NCI-H1417 (cell line): Measurements from ENCODE around the gene ANKS1A.
A peak's percentile ranks its signal among the peaks of the same experiment; 100 is the strongest.
"Not testable (repeated sequence)": the region's sequence is repeated elsewhere in the genome, so short reads cannot be mapped to it uniquely, and the experiment has no call there.

Source experiments
- DNase-seq, 3 experiments: peaks; one replicate each; lab custom pipeline; 2025; lab: John Stamatoyannopoulos, UW

ANKS1A gene

GRCh38 chr6:34884073-34884472 lies 5.0 kb upstream of the ANKS1A start:
- DNase-seq, result not testable (repeated sequence)

GRCh38 chr6:34884996-34885395 lies 4.1 kb upstream of the ANKS1A start:
- DNase-seq, result no peak

GRCh38 chr6:34885837-34886236 lies 3.2 kb upstream of the ANKS1A start:
- not testable (repeated sequence) for DNase-seq

GRCh38 chr6:34887753-34888513 lies 1.1 kb upstream of the ANKS1A start, which contains the start of gene TAF11:
Gene TAF11, minus strand, starts transcription at chr6:34888042. Its CDS starts 85 bp downstream, at chr6:34887957.
- peak; percentile 88 to 97 (median 95) for DNase-seq

GRCh38 chr6:34888514-34888856 lies 570 bp upstream of the ANKS1A start:
- no peak for DNase-seq

GRCh38 chr6:34890533-34890925 lies 1.5 kb downstream of the ANKS1A start:
- DNase-seq, result no peak

- DNase-seq, result no peak
Measured at GRCh38 chr6:34891296-34891695, 2.2 kb downstream of the ANKS1A start.

- DNase-seq, result no peak
Measured at GRCh38 chr6:34894693-34895092, 5.6 kb downstream of the ANKS1A start.

- DNase-seq, result no peak
Measured at GRCh38 chr6:34897130-34897529, 8.1 kb downstream of the ANKS1A start.

GRCh38 chr6:34897716-34898115 lies 8.7 kb downstream of the ANKS1A start:
- no peak for DNase-seq

GRCh38 chr6:34899748-34900147 lies 10.7 kb downstream of the ANKS1A start:
- not testable (repeated sequence) for DNase-seq

GRCh38 chr6:34900321-34901031 lies 11.4 kb downstream of the ANKS1A start:
- no peak for DNase-seq

GRCh38 chr6:34901930-34902329 lies 12.9 kb downstream of the ANKS1A start:
- no peak for DNase-seq

- DNase-seq, result no peak
Measured at GRCh38 chr6:34904990-34905613, 16.0 kb downstream of the ANKS1A start.

- no peak for DNase-seq
Measured at GRCh38 chr6:34906826-34907225, 17.8 kb downstream of the ANKS1A start.

GRCh38 chr6:34908194-34908593 lies 19.1 kb downstream of the ANKS1A start:
- DNase-seq, result no peak

- DNase-seq, result peak in 1 of 3 experiments; percentile 4
Measured at GRCh38 chr6:34909320-34909883, 20.3 kb downstream of the ANKS1A start.

GRCh38 chr6:34911822-34912221 lies 22.8 kb downstream of the ANKS1A start:
- peak in 1 of 3 experiments; percentile 56 for DNase-seq

- no peak for DNase-seq
Measured at GRCh38 chr6:34912715-34913464, 23.8 kb downstream of the ANKS1A start.

GRCh38 chr6:34914358-34914757 lies 25.3 kb downstream of the ANKS1A start:
- DNase-seq, result no peak

- no peak for DNase-seq
Measured at GRCh38 chr6:34916348-34916967, 27.4 kb downstream of the ANKS1A start.
